ENCODE measurements around the gene TOX2.

GRCh38 chr20:43916073-43916880 is 1.6 kb downstream of the TOX2 start:
- TF ChIP-seq GATA2 (IDR thresholded peaks at IDR 0.05; ENCODE audit: low read depth, low read length) = no peak
- no peak for TF ChIP-seq GATA3 (IDR thresholded peaks at IDR 0.05; ENCODE audit: low read depth, low read length)
